ENCODE results near the gene MT1G. TPM values are rescaled to one million over a fixed set of nuclear protein-coding genes. Genes with fewer than 3 reads are reported as not detected.
"Not testable (repeated sequence)": the region's sequence is repeated elsewhere in the genome, so short reads cannot be mapped to it uniquely, and the experiment has no call there.

The MT1G gene
- polyA plus RNA-seq (ENCODE audit: insufficient read length) = not detected

DNA sequence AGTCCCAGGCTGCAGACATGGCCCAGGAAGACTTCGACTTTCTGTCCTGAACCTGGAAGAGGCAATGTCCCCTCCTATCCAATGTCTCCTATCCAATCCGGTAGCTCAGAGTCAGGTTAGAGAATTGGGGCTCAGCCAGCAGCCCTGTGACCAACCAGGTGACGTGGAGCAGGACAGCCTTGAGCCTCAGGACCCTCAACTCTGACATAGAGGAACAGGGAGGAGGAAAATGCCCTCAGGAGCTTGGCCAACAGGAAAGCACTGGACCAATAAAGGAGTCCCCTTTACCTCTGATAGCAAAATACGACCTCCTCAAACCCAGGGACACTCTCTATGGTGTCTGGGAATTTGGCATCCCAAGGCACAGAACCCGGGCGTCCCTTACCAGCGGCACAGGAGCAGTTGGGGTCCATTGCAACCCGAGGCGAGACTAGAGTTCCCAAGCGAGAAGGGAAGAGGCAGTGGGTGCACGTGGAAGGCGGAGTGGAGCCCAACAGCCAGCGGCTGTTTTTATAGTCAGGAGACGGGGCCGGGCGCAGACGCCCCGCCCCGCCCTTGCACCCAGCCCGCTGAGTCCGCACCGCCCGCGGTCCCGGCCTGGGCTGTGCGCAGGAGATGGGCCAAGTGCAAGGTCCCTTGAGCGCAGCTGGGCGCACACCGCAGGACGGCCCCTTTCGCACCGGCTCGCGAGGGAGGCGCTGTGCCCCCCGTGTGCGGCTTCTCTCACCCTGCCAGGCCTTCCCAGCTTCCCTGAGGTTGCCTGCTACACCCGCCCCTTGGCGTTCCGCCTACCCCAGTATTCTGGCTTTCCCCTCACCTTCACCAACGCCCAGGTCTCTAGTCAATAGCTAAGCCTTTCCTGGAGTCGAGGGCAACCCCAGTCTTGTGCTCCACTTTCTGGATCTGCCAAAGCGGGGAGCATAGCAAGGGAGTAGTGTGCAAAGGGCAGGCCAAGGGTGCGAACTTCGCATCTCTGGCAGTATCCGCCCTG lies at the start of gene MT1G:
Gene MT1G (minus strand): TSS at position 485 of the 991 bp plus-strand sequence. CDS start 72 bp downstream, at position 413.
- DNase-seq (ENCODE audit: low read depth) = no peak

GRCh38 chr16:56717532-56717931 lies 49.7 kb upstream of the MT1G start:
- DNase-seq (ENCODE audit: low read depth) = not testable (repeated sequence)

DNA sequence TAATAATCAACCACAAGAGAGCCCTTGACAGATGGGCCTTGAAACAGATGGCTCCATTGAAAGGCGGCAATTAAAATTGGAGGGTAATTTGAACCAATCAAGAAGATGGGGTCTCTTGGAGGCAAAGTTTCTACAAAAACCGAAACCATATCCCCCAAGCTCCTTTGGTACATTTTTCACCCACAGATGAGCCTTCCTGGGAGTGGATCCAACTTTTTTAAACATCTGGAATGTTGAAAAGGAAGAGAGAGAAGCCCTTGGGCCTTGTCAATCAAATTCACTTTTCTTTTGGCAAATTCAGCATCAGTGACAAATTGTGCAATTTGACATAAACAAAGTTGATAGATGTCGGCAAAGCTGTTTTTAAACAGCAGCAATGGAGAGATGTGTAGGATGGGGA lies 48.9 kb upstream of the MT1G start:
- DNase-seq (ENCODE audit: low read depth) = no peak

GRCh38 chr16:56715126-56715525 lies 47.3 kb upstream of the MT1G start:
- no peak for DNase-seq (ENCODE audit: low read depth)

- no peak for DNase-seq (ENCODE audit: low read depth)
Measured at GRCh38 chr16:56713794-56714193, 45.9 kb upstream of the MT1G start.

GRCh38 chr16:56711862-56712261 lies 44.0 kb upstream of the MT1G start:
- no peak for DNase-seq (ENCODE audit: low read depth)

- DNase-seq (ENCODE audit: low read depth) = no peak
Measured at GRCh38 chr16:56710181-56710737, 42.4 kb upstream of the MT1G start.

DNA sequence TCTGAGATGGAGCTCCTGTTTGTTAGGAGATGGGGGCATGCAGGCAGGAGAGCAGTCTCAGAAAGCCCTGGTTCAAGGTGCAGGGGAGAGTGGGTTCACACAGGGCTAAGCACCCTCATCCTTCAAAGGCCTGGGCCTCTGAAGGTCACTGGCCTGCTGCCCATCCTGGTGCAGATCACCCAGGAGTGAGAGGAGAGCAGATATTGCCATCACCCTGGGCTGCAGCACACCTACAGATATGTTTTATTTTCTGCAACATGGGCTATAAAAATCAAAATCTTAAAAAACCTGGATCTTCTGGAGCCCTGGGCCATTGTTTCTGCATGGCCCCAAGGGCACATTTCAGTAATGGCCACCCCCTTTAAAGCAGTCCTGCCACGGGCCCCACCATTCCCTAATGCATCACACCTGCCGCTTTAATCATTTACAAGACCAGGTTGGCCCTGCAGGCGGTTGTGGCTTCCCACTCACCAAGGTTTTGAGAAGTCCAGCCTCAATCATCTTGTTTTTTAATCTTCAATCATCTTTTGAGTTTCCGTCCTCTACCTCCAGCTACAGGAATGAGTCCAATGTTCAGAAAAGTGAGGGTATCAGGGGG lies 41.7 kb upstream of the MT1G start:
- no peak for DNase-seq (ENCODE audit: low read depth)

DNA sequence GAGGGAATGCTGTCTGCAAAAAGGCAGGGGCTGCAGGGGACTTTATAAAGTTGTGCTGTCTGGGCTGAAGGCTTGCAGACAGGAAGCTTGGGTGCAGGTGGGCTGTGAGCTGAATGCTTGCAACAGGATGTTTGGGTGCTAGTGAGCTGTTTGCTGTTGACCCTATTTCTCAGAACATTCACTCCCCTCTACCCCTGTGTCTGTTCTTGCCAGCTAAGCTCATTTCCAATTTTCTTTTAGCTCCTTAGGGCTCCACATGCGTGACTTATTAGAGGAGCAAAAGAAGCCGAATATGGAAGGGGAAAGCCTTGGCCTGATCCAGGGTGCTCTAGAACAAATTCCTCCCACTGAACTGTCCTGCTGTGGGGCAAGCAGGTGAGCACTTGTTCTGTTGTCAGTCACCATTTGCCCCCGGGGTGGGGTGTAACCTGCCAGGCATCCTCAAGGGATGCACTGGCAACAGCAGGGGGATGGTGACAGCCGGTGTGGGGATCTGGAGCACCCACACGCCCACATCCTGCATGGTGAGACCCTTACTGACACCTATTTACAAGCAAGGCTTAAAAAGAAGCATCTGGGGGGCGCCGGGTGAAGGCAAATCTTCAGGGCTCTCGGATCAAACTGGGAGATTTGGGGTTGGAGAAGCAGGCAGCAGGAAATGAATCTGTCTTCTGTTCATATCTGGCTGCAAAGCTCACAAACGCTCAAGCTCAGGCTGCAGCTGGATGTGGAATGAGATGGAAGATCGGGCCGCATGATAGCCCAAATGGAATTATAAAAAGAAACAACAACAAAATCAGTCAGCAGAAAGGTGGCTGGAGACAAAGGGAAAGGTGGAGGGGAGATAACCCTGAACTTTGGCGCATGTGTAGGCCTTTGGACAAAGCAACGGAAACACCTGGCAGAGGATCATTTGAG lies 40.9 kb upstream of the MT1G start:
- no peak for DNase-seq (ENCODE audit: low read depth)

DNA sequence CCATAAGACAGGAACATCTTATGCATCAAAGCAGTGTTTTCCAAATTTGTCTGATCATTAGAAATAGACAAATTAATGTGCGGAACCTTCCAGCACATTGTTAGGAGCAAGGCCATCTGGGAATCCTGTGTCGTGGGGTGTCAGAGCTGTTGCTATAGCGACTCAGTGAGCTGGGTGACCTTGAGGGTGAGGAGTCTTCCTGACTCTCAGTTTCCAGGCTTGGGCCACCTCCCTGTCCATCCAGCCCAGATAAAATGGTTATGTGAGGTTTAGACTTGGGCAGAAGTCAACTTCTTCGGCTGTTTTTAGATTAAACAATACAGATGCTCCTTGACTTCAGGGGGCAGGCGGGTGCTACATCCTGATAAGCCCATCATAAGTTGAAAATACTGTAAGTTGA lies 35.0 kb upstream of the MT1G start:
- DNase-seq (ENCODE audit: low read depth) = no peak

DNA sequence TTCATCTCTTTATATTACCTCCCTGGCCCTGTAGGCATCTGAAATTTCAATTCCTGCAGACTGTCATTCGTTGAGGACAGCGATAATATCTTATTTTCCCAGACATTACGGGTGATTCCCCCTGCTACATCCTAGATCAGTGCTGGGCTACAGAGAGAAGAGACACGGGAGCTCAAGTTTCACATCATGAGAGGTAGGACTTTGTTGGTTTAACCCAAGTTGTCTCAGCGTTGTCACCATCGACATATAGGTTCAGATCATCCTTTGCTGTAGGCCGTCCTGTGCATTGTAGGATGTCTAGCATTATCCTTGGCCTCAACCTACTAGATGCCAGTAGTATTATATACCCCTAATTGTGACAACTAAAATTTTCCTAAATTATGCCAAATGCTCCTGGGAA lies 33.7 kb upstream of the MT1G start:
- DNase-seq (ENCODE audit: low read depth) = no peak

- DNase-seq (ENCODE audit: low read depth) = no peak
Measured at GRCh38 chr16:56700631-56701030, 32.8 kb upstream of the MT1G start.

DNA sequence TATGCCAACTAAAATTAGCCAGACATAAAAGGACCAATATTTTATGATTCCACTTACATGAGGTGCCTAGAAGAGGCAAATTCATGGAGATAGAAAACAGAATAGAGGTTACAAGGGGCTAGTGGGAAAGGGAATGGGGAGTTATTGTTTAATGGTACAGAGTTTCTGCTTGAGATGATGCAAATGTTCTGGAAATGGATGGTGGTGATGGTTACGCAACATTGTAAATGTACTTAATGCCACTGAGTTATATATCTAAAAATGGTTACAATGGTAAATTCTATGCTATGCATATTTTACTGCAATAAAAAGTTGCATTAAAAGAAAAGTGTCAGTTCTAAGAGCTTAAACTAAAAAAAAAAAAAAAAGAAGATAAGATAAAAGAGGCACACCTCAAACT lies 32.3 kb upstream of the MT1G start:
- DNase-seq (ENCODE audit: low read depth) = no peak

GRCh38 chr16:56697456-56698155 lies 29.7 kb upstream of the MT1G start:
- no peak for DNase-seq (ENCODE audit: low read depth)

DNA sequence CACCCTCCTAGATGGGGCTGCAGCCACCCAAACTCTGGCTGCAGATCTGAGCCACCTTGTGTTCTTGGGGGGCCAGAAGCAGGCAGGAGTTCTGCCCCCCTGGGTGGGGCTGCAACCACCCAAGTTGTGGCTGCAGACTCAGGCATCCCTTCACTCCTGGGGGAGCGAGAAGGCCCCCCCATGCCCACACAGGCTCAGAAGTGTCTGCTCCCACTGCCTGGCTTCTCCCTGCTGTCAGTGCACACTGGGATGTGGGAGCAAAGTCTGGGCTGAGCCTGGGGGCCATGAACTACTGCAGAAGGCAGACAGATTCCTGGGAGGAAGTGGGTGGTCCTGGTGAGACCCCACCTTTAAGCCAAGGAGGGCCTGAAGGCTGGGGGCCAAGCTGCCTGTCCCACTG lies 27.4 kb upstream of the MT1G start:
- no peak for DNase-seq (ENCODE audit: low read depth)

DNA sequence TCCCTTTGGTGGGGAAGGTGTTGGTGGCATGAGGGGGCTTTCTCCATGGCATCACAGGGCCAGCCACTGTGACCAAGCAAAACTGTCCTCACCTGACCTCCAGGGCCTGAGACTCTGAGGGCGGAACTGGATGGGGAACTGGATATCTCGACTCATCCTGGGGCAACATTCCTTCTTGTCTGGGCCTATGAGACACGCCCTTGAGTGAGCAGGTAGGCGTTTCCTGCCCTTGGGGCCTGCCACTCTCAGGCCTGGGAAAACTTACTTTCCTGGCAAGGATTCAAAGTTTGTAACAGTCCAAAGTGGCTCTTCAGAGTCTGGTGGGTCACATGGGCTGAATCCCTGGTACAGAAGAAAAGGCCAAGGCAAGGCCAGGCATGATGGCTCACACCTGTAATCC lies 24.0 kb upstream of the MT1G start:
- no peak for DNase-seq (ENCODE audit: low read depth)

DNA sequence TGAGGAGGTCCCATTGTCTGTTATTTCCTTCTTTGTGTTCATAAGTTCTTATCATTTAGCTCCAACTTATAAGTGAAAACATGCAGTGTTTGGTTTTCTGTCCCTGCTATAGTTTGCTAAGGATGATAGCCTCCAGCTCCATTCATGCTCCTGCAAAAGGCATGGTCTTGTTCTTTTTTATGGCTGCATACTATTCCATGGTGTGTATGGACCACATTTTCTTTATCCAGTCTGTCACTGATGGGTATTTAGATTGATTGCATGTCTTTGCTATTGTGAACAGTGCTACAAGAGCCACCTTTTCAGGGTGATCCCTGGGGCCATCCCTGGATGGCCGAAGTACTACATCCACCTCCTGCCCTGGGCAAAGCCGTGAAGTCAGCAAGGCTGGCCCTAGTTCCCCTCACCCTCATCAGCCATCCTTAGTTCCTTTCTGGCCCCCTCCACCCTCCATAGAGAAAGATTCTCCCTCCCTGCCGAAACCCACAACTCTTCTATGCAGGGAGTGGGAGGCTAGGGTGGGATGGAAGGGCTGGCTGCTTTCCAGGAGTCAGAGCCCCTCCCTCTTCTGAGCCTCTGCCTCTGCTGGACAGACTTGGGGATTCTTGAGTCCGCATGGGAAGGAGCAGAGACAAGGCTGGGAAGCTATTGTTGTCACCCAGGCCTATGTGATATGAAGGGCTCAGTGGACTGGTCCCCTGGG lies 22.7 kb upstream of the MT1G start:
- DNase-seq (ENCODE audit: low read depth) = no peak

DNA sequence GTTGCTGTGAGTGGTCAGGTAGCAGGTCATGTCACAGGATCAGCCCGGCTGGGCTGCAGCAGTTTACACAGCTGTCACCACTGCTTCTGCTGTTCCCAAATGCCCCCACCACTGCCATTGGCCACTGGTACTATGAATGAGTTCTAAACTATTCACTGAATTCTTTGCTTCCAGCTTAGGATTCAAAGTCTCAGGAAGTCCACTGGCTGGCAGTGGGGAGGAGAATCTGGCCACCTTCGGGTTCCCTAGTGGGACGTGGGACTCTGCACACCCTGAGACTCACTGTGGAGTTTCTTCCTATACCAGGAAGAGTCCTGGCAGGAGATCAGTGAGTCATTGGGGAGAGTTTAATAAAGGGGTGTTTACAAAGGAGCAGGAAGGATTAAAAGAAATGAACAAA lies 21.3 kb upstream of the MT1G start:
- no peak for DNase-seq (ENCODE audit: low read depth)

DNA sequence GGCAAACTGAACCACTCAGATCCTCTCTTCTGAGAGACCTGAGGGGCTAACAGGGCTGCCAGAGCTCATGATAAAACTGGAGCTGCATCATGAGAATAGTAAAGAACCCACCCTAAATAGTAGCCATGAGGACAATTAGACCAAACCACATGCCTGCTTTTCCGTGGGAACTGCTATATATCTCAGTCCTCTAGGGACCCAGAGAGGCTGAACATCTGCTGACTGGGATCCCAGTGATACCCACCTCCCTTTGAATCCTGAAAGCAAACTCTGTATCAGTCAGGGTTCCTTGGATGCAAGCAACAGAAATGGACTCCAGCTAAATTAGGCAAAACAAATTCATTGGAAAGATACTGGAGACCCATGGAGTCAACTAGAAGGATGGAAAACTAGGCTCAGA lies 20.9 kb upstream of the MT1G start:
- DNase-seq (ENCODE audit: low read depth) = no peak

GRCh38 chr16:56686758-56687157 lies 18.9 kb upstream of the MT1G start:
- no peak for DNase-seq (ENCODE audit: low read depth)
